Breast epithelium (tissue), 3 donors: ENCODE measurements around the gene CDKN1A.

Experiments used
- POLR2A ChIP-seq: fragments of 450-650 bp; IDR thresholded peaks from one replicate; pipeline ENCODE4 v1.6.1; 2016; ENCODE audit warnings: antibody characterized with exemption, mild to moderate bottlenecking, moderate library complexity
- TF ChIP-seq, protein P1 (sequence below), 3 donors: fragments of 450-650 bp; IDR thresholded peaks; one replicate each; pipeline ENCODE4 v1.5.1; 2016 to 2017; ENCODE audit warnings: antibody characterized with exemption in 3 of 3, mild to moderate bottlenecking in 3 of 3, moderate library complexity in 3 of 3

GRCh38 chr6:36714511-36714910, 36.0 kb downstream of the CDKN1A start:
- TF ChIP-seq, protein P1, sequence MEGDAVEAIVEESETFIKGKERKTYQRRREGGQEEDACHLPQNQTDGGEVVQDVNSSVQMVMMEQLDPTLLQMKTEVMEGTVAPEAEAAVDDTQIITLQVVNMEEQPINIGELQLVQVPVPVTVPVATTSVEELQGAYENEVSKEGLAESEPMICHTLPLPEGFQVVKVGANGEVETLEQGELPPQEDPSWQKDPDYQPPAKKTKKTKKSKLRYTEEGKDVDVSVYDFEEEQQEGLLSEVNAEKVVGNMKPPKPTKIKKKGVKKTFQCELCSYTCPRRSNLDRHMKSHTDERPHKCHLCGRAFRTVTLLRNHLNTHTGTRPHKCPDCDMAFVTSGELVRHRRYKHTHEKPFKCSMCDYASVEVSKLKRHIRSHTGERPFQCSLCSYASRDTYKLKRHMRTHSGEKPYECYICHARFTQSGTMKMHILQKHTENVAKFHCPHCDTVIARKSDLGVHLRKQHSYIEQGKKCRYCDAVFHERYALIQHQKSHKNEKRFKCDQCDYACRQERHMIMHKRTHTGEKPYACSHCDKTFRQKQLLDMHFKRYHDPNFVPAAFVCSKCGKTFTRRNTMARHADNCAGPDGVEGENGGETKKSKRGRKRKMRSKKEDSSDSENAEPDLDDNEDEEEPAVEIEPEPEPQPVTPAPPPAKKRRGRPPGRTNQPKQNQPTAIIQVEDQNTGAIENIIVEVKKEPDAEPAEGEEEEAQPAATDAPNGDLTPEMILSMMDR (IDR thresholded peaks at IDR 0.05) = no peak
- no peak for TF ChIP-seq POLR2A
